Measurements from ENCODE around the gene MUSTN1. TPM values are rescaled to one million over a fixed set of nuclear protein-coding genes. Genes with fewer than 3 reads are reported as not detected.

The MUSTN1 gene
- total RNA-seq, 2 experiments from 2014 or later = not detected

DNA sequence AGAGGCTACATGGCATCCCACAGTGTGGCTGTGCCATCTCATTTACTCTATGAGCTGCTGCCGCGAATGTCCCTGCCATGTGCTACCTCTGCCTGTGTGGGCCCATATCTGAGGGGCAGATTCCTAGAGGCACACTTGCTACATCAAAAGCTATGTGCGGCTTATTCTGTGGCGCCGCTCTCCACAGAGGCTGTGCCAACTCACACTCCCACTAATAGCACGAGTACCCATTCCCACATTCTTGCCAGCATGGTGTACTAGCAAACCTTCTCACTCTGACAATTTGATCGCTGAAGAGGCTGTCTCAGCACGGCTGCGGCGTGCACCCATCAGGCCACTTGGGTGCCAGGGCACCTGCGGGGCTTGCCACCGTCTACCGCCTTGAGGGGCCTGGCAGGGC, 31.2 kb upstream of the MUSTN1 start:
- no peak overlapping the region for H3K27ac Mint-ChIP-seq
- no peak for DNase-seq
- H3K27me3 Mint-ChIP-seq = no peaks in the 10 kb centered on the region
- TF ChIP-seq, protein P1, sequence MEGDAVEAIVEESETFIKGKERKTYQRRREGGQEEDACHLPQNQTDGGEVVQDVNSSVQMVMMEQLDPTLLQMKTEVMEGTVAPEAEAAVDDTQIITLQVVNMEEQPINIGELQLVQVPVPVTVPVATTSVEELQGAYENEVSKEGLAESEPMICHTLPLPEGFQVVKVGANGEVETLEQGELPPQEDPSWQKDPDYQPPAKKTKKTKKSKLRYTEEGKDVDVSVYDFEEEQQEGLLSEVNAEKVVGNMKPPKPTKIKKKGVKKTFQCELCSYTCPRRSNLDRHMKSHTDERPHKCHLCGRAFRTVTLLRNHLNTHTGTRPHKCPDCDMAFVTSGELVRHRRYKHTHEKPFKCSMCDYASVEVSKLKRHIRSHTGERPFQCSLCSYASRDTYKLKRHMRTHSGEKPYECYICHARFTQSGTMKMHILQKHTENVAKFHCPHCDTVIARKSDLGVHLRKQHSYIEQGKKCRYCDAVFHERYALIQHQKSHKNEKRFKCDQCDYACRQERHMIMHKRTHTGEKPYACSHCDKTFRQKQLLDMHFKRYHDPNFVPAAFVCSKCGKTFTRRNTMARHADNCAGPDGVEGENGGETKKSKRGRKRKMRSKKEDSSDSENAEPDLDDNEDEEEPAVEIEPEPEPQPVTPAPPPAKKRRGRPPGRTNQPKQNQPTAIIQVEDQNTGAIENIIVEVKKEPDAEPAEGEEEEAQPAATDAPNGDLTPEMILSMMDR (IDR thresholded peaks at IDR 0.05) = no peak
- H3K4me1 Mint-ChIP-seq (ENCODE audit: low read depth) = peaks cover 2% of the 10 kb centered on the region
- ChIA-PET POLR2A (no interaction called here), CTCF (no interaction called here)
- ATAC-seq = no peak
- no peak overlapping the region for H3K4me3 Mint-ChIP-seq
- H3K36me3 Mint-ChIP-seq (ENCODE audit: low read depth) = peaks cover 17% of the 10 kb centered on the region
- peaks cover 12% of the 10 kb centered on the region for H3K9me3 Mint-ChIP-seq
- intact Hi-C loops (cut with micrococcal nuclease) = no loop called here

DNA sequence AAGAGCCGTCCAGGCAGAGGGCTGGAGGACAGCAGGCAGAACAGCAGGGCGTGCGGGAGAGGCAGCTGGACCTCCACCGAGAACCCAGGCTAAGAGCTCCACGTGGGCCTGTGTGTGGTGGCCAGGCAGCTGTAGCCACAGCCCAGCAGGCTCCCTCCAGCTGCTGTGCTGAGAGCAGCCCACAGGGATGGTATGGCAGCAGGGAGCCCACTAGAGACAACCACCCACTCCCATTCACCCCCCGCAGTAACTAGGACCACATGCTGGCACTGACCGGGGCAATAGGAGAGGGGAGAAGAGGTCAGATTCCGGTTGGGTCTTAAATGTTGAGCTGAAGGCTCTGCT, 25.6 kb upstream of the MUSTN1 start:
- CTCF ChIA-PET = interaction anchor here (2.2 kb wide), 1 partner anchor 75 kb away, joined by 6 read pairs; no protein-coding TSS in a partner anchor
- Mint-ChIP-seq H3K27me3 (no peaks in the 10 kb centered on the region), H3K9me3 (peaks cover 6% of the 10 kb centered on the region), H3K4me1 (ENCODE audit: low read depth) (no peaks in the 10 kb centered on the region), H3K27ac (no peak overlapping the region), H3K36me3 (ENCODE audit: low read depth) (peaks cover 10% of the 10 kb centered on the region), H3K4me3 (no peak overlapping the region)
- TF ChIP-seq, protein P1 (IDR thresholded peaks at IDR 0.05) = no peak
- POLR2A ChIA-PET = interaction anchor here (1.0 kb wide), 1 partner anchor 42 kb away, joined by 3 read pairs; no protein-coding TSS in a partner anchor
- intact Hi-C loops (cut with micrococcal nuclease) = no loop called here
- DNase-seq = no peak
- ATAC-seq = no peak

GRCh38 chr3:52859686-52860423, 25.0 kb upstream of the MUSTN1 start:
- TF ChIP-seq, protein P1 (IDR thresholded peaks at IDR 0.05) = no peak
- DNase-seq (no peak), ATAC-seq (no peak)
- ChIA-PET POLR2A (interaction anchor here (1.0 kb wide), 1 partner anchor 42 kb away, joined by 3 read pairs; no protein-coding TSS in a partner anchor), CTCF (no interaction called here)
- no peak overlapping the region for H3K27ac Mint-ChIP-seq
- intact Hi-C loops (cut with micrococcal nuclease) = no loop called here
- peaks cover 3% of the 10 kb centered on the region for H3K9me3 Mint-ChIP-seq
- H3K4me3 Mint-ChIP-seq = no peak overlapping the region
- H3K4me1 Mint-ChIP-seq (ENCODE audit: low read depth) = no peaks in the 10 kb centered on the region
- peaks cover 7% of the 10 kb centered on the region for H3K36me3 Mint-ChIP-seq (ENCODE audit: low read depth)
- no peaks in the 10 kb centered on the region for H3K27me3 Mint-ChIP-seq

DNA sequence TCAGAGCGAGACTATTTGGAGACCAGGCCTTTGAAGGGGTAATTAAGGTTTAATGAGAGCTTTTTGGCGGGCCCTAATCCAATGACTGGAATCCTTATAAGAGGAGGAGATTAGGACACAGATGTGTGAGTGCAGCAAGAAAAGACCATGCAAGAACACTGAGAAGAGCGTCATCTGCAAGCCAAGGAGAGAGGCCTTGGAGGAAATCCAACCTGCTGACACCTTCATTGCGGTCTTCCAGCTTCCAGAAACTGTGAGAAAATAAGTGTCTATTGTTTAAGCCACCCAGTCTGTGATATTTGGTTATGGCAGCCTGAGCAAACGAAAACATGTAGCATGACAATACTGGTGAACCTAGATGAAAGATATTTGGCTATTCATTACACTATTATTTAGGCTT, 23.0 kb upstream of the MUSTN1 start:
- ATAC-seq (no peak), DNase-seq (no peak)
- CTCF ChIA-PET = interaction anchor here (0.6 to 1.0 kb wide), 2 partner anchors 16 to 77 kb away, joined by 3 to 6 read pairs; no protein-coding TSS in a partner anchor
- H3K27ac Mint-ChIP-seq = no peak overlapping the region
- no peaks in the 10 kb centered on the region for H3K36me3 Mint-ChIP-seq (ENCODE audit: low read depth)
- no peaks in the 10 kb centered on the region for H3K4me1 Mint-ChIP-seq (ENCODE audit: low read depth)
- intact Hi-C loops (cut with micrococcal nuclease) = no loop called here
- H3K4me3 Mint-ChIP-seq = no peak overlapping the region
- POLR2A ChIA-PET = interaction anchor here (0.6 kb wide), 1 partner anchor 855 kb away, joined by 3 read pairs; no protein-coding TSS in a partner anchor
- TF ChIP-seq, protein P1 (IDR thresholded peaks at IDR 0.05) = no peak
- H3K27me3 Mint-ChIP-seq = no peaks in the 10 kb centered on the region
- H3K9me3 Mint-ChIP-seq = no peaks in the 10 kb centered on the region

GRCh38 chr3:52857133-52857532, 22.3 kb upstream of the MUSTN1 start:
- H3K9me3 Mint-ChIP-seq = no peaks in the 10 kb centered on the region
- intact Hi-C loops (cut with micrococcal nuclease) = no loop called here
- H3K36me3 Mint-ChIP-seq (ENCODE audit: low read depth) = no peaks in the 10 kb centered on the region
- no peak overlapping the region for H3K27ac Mint-ChIP-seq
- no peaks in the 10 kb centered on the region for H3K4me1 Mint-ChIP-seq (ENCODE audit: low read depth)
- no peak for ATAC-seq
- TF ChIP-seq, protein P1 (IDR thresholded peaks at IDR 0.05) = no peak
- H3K27me3 Mint-ChIP-seq = no peaks in the 10 kb centered on the region
- DNase-seq = no peak
- H3K4me3 Mint-ChIP-seq = no peak overlapping the region
- ChIA-PET POLR2A (no interaction called here), CTCF (no interaction called here)
